NK-92 treated with Interleukin-12 subunit alpha and Interleukin-12 subunit beta, amount 100 ng/mL, for 24 hours (cell line): ENCODE measurements around the gene SERPINA4.

Experiments
- DNase-seq: peaks from one replicate; lab custom pipeline; 2025; lab: John Stamatoyannopoulos, UW

SERPINA4 gene

DNA sequence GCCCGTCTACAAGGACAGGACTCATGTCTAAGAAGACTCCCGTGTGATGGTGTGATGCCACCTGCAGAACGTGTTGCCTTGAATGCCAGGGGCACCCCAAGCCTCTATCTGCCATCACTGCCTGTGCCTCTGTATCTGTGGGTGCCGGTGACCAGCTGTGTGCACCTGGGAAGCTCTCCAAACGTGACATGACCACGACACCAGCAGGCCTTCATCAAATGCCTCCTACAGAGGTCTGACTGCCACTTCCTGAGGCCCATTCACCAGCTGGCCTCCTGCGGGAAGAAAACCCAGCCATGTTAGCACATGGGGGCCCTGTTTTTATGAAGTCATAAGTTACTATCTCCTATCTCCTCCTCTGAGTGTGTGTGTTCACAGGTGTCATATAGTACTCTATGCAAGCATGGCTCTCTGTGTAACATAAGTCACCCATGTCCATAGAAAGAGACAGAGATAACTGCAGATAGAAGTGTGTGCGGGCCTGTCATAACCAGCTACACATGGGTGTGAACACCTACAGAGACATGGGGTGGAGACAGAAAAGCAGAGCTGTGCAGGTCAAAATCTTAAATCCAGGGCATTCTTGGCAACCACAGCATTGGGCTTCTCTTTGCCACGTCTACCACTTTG lies 18.3 kb upstream of the SERPINA4 start:
- no peak for DNase-seq

DNA sequence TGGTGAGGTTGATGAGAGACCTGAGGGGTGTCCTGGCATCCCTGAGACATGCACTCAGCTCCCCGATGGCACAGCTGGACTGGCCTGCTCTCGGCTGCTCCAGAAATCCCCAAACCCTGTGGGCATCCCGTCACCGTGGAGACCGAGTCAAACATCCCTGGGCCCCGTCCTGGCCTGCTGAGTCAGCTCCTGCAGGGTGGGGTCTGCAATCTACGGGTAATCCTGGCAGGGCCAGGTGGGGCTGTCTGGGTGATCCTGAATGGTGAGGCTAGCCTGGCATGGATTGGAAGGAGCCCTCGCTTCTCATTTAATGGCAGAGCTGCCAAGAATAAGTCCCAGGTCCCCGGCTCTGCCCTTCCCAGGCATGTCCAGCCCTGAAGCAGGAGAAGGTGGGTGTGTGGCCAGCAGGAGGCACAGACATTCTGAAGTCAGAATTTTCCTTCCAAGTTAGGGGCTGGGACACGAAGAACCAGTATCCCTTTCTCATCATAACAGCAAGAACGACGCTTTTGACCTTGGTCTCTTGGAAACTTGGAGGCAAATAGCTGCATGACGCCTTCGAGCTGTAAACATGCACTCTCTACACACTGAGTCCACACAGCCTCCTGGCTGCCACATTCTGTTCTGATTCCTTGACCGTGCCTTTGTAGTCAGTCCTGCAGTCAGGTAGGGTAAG lies 17.7 kb upstream of the SERPINA4 start:
- DNase-seq, result no peak

DNA sequence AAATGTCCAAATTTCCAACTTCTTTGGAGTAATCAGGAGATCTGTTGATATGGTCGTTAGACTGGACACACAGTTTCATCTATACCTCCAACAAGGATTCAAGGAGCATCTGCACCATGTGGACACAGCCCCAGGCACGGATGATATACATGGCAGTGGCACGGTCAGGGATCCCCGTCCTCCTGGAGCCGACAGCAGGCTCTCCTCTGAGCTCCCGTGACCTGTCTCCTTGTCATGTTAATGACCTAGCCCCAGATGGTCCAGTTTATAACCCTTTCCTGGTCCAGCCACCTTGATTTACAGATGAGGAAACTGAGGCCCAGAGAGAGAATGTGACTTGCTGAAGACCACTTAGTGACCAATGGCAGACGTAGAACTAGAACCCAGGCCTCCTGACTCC lies 16.5 kb upstream of the SERPINA4 start:
- DNase-seq, result no peak

DNA sequence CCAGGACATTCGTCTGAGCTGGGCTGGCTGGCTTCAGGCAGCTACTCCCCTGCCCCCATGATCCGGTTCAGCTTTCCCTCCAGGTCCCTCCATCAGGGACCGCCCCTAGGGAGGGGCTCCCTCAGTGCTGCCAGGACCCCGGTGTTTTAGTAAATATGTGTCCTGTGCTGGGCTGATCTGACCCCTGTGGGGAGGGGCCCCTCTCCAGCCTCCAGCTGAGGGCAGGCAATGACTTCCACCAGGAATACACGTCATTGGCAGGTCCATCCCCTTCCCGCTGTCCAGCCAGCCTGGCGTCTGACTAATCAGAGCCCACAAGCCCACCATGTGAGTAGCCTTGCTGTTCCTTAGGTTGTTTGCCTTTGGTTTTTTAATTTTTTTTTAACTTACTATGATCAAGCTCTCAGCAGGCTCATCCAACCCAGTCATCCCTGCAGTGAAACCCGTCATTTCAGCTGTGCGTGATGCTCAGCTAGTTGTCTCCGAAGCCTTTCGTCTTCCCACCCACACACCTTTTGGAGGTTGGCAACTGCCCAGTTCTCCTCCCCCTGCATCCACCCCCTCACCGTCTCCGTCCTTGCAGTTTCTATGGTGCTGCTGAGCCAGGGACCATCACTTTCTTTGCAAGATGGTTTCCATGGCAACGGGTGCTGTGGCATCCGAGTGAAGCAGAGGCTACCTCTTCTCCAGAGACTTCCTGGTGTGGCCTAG lies 16.0 kb upstream of the SERPINA4 start:
- no peak for DNase-seq

DNA sequence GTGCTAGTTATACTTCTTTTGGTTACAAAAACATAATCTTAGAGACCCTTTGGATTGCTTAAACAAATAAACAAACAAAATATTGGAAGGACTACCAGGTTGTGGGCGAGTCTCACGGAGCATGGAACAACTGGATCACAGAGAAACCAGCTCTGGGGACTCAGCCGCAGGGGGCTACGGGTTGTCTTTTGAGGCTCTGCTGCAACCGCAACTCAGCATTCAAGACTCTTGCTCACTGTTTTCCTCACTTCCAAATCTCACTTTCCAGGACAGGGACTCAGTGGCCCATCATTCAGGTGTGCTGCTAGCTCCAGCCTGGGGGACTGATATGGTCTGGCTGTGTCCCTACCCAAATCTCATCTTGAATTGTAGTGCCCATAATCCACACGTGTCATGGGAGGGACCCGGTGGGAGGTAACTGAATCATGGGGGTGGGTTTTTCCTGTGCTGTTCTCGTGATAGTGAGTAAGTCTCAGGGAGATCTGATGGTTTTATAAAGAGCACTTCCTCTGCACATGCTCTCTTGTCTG lies 14.0 kb upstream of the SERPINA4 start:
- no peak for DNase-seq

DNA sequence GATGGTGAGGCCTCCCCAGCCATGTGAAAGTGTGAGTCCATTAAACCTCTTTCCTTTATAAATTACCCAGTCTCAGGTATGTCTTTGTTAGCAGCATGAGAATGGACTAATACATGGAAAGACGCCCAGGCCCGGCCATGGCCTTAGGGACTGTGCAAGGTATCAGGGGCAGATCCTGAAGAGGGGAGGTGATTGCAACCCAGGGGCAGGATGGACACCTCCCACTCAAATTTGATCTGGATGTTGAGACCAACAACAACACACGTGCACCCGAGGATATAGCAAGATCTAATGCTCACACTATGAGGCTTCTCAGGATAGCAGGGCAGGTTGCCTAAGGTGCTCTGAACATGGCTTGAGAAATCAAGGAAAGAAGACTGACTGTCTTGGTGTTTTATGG lies 13.5 kb upstream of the SERPINA4 start:
- no peak for DNase-seq

DNA sequence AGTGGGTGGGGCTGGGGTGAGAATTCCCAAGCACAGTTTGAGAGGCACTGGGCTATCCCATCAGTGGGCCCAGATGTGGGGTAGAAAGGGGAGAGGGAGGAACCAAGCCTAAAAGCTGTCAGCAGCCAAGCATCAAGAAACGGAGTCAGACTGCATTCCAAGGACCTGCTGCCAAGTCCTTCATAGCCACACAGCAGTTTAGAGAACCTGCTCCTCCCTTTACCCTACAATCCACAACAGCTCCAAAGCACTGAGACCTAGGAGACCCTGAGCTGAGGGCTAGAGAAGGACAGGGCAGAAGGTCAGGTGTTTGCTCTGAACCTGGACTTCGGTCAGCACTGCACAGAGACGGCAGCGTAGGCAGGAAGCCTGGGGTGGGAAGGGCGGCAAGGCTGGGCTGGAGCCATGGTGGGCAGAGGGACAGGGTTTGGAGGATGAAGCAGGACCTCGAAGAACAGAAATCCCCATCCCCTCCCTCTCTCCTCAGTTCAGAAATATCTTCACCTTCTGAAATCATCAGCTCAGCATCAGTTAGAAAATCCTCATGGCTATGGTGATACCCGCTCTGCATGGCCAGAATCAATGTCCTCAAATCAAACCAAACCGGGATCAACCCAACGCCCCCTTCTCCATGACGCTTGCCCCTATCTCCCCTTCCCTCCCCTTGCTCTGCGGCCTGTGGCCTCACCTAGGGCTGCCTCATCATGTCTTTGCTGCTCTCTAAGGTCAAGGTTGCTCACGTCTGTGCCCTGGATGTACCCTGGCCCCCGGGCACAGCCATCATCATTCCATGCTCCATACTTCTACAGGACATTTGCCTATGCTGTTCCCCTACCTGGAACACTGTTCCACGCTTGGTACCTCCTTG lies 12.9 kb upstream of the SERPINA4 start:
- no peak for DNase-seq

DNA sequence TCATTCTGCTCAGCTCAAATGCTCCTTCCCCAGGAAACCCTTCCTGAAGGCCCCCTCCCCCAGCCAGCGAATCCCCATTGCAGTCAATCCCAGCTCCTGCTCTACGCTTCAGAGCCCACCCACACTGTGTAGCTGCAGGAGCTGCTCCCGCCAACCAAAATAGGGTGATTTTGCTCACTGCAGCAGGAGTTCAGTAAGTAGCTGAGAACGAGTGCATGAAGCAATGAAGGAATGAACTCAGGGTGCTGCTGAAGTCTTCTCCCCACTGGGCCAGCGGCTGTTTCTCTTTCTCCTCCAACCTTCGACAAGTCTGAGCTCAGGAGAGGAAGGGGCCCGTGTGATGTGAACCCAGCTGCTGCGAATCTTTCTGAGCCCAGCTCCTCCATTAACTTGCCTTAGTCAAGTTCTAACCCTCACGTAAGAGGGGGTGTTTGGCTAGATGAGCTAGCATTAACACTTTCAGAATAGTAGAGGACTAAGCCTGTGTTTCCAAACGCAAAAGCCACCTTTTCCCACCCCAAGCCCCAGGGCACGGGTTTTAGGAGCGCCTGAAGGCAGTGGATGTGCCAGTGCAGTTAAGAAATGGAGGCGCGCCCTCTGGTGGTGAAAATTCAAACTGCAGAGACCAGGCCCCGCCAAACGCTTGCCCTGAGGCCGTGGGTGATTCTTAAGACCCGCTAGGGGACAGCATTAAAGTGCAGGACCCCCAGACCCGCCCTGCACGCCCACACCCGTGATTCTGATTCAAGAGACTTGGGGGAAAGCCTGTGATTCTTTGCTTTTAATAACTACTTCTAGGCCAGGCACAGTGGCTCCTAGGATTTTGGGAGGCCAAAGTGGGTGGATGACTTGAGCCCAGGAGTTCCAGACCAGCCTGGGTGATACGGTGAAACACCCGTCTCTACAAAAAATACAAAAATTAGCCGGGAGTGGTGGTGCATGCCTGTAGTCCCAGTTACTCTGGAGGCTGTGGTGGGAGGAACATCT lies 11.9 kb upstream of the SERPINA4 start:
- DNase-seq, result peak; percentile 22

DNA sequence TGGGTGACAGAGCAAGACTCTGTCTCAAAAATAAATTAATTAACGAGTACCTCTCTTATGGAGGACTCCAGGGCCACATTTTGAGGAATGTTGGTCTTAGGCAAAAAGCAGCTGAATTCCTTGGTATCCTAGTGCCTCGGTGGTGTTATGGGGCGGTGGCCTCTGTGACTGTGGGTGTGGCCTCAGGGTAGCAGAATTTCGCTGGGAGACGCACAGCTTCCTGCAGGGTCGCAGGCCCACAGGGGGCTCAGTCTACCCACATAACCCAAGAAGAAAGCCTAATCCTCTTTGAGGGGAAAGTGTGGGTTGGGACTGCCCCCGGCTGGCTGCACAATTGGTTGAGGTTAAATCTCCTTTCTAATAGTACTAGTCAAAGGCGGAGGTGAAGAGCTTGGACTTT lies 11.2 kb upstream of the SERPINA4 start:
- no peak for DNase-seq

DNA sequence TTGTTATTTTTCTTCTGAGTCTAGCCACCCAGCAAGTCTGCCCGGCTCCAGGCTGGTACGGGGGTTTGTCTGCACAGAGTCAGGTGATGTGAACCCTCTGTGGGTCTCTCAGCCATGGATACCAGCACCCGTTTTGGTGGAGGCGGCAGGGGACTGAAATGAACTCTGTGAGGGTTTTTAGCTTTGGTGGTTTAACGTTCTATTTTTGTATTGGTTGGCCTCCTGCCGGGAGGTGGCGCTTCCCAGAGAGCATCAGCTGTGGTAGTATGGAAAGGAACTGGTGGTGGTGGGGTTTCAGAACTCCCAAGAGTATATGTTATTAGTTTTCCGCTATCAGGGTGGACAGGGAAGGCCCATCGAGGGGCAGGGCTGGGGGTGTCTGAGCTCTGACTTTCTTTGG lies 5.3 kb upstream of the SERPINA4 start:
- DNase-seq, result no peak

DNA sequence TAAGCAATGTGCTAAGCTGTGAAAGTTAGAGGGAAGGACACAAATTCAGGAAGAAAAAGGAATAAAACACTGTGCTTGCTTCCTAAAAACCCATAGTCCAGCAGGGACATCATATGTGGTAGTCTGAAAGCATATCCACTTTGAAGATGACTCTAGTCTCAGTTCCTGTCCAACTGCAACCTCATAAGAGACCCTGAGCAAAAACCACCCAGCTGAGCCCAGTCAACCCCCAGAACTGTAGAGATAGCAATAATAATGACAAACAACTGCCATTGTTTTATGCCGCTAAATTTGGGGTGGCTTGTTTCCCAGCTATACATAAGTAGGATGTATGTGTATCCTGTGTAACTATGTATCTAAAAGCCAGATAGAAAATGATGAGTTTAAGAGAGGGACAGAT lies 3.9 kb upstream of the SERPINA4 start:
- no peak for DNase-seq

DNA sequence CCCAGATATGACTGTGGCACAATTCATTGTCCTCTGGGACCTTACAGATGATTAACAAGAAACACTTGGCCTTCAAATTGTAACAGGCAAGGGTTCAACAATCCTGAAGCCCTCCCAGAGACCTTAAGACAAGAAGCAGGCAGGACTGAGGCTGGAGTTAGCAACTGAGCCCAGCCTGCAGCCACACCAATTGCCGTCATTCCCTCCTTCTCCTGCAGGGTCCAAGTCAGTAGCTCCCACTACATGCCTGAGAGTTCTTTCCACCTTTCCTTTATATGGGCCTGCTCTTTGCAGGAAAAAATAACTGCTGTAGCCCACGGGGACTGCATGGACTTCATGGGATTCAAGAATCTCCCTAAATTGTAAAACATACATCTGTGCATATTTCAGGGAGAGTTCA lies 2.4 kb upstream of the SERPINA4 start:
- no peak for DNase-seq

DNA sequence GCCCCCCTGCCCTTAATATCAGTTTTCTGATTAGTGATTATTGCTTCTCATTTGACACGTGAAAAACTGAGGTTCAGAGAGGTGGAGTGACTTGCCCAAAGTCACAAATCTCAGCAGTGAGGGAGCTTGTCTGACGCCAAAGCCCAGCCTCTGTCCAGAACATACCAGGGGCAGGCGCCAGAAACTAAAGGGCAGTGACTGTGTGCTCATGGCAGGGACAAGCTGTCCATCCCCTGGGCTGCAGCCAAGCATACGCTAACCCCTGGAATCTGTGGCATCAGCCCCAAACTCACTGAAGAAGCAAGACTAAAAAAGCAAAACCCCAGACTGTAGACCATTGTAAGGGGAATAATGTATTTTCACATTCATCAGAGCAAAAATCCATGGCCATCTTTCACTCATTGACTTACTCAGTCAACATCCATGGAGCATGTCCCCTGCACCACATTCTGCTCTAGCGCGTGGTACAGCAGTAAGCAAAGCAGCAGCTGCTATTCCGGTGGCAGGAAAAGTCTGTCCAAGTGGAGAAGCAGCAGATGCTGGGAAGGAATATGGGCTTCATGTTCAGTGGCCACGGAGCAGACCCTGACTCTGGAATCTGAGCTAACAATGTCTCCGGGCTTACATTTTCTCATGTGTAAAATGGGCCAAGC lies 1.5 kb upstream of the SERPINA4 start:
- DNase-seq, result no peak

DNA sequence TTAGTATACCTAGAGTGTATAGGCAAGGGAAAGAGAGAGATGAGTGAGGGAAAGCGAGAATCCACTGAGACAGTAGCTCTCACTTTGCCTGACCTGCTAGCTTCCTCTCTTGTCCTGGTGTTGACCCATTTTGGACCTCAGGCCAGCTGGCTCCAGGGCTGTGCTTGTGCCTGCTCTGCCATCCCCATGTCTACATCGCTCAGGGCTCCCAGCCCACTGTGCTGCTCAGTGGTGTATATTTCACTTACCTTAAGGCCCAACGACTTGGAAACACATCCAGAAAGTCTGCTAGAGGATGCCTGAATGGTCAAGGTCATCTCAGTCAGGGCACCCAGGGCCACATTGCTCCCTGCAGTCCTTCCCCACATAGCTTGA lies 964 bp upstream of the SERPINA4 start:
- no peak for DNase-seq

DNA sequence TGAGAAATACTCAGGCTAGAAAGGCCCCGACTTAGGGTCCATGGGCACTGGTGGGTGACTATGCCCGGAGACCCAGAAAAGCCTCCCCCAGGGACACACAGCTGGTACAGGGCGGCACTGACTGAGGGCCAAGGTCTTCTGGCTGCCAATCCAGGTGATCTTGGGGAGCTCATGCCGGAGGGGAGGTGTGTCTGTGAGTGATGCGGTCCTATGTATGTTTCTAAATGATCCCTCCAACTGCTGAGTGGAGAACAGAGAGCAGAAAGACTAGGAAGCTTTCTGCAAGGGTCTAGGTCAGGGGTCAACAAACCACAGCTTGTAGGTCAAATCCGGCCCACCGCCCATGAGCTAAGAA lies 391 bp downstream of the SERPINA4 start:
- no peak for DNase-seq

DNA sequence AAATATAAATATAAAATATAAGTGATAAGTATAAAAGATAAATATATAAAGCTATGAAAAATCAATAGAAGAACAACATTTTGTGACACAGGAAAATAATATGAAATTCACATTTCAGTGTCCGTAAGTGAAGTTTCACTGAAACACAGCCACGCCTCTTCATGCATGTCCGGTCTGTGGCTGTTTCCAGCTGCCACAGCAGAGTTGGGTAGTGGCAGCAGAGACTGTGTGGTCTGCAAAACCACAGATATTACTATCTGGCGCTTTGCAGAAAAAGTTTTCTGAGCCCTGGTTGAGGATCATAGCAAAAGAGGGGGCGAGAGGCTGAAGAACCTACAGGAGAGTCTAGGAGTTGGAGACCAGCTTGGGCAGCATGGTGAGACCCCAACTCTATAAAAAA lies 780 bp downstream of the SERPINA4 start:
- no peak for DNase-seq

DNA sequence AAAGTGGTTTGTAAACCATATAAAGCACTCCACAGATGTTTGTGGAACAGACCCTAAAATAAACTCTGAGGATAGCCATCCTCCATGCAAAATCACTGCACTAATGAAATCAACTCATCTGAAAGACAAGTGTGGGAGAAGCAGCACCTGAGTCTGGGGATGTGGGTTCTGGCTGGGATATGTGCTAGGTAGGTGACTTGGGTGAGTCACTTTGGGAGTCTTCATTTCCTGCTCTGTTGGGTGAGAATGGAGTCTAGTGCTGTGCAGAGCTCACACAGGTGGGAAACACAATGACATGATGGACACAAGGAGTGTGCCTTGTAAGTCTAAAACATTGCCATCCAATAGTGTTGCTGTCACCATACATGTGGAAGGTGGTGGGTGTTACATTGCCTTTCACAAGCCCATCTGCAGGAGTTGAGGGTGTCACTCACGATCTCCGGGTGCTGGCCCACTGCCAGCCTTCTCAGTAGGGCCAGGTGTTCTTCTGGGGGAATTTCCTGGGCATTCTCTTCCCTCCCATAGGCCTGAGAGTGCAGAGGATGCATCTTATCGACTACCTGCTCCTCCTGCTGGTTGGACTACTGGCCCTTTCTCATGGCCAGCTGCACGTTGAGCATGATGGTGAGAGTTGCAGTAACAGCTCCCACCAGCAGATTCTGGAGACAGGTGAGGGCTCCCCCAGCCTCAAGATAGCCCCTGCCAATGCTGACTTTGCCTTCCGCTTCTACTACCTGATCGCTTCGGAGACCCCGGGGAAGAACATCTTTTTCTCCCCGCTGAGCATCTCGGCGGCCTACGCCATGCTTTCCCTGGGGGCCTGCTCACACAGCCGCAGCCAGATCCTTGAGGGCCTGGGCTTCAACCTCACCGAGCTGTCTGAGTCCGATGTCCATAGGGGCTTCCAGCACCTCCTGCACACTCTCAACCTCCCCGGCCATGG lies 2.0 kb downstream of the SERPINA4 start:
- no peak for DNase-seq

DNA sequence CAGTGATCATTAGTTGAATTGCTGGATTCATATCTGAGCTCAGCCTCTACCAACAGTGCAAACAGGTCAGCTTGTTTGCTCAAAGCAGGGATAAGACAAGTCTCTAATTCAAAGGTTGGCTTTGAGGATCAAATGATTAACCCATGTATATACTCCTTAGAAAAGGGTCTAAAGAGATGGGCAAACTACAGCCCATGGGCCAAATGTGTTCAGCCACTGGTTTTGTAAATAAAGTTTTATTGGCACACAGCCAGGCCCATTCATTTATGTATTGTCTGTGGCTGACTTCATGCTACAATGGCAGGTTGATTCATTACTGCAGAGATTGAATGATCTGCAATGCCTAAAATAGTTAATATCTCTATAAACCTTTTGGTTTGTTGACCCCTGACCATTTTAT lies 3.1 kb downstream of the SERPINA4 start:
- no peak for DNase-seq

DNA sequence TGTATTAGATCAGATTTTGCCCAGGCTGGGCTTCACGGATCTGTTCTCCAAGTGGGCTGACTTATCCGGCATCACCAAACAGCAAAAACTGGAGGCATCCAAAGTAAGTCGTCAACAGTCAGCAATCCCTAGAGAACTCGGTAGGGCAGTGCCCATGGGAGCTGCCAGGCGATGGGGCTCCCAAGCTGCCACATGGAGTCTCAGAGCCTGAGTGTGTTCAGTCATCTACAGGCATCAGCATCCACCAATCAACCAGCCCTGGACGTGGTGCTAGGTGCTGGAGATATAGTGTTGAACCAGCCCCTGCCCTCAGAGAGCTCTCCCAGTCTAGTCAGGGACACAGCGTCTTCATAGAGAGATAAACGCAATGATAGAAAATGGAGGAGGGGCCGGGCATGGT lies 6.9 kb downstream of the SERPINA4 start:
- DNase-seq, result no peak
